SK-MEL-5 (cell line): ENCODE results near the gene UBTD1. TPM values are rescaled to one million over a fixed set of nuclear protein-coding genes. Genes with fewer than 3 reads are reported as not detected.
"Not testable (repeated sequence)": the region's sequence is repeated elsewhere in the genome, so short reads cannot be mapped to it uniquely, and the experiment has no call there.

ENCODE experiments used
- DNase-seq: peaks from one replicate; pipeline ENCODE4 v3.0.0-alpha.2; 2016; ENCODE audit warnings: low read depth, low spot score
- in situ Hi-C: cut with HindIII; loops from 2 replicates; pipeline ENCODE4 v1.10.0; 2016; ENCODE audit warnings: low sequenced_read_pairs, high pct_unique_total_duplicates, low pct_unique_long_range_greater_than_20kb
- total RNA-seq: library from RNA; depleted of rRNA; stranded (reverse); fragments of >200 nt; shearing (Covaris generic); gene quantifications from 2 replicates; pipeline ENCODE4 v1.2.3, GENCODE V29; 2014

The UBTD1 gene
- total RNA-seq, 1 experiment from 2014 or later: 12.7 TPM

GRCh38 chr10:97566336-97566996 lies 67.7 kb downstream of the UBTD1 start:
- no peak for DNase-seq
- in situ Hi-C loops: no loop called here

GRCh38 chr10:97567891-97568290 lies 69.2 kb downstream of the UBTD1 start:
- in situ Hi-C loops: no loop called here
- no peak for DNase-seq

GRCh38 chr10:97570146-97570788 lies 71.5 kb downstream of the UBTD1 start:
- in situ Hi-C loops: no loop called here
- DNase-seq: no peak

GRCh38 chr10:97570789-97571471 lies 72.2 kb downstream of the UBTD1 start:
- no peak for DNase-seq
- in situ Hi-C loops: no loop called here

GRCh38 chr10:97571622-97572021 lies 72.9 kb downstream of the UBTD1 start:
- DNase-seq: no peak
- in situ Hi-C loops: no loop called here

- DNase-seq: peak; percentile 76
- in situ Hi-C loops: no loop called here
Observed at GRCh38 chr10:97572214-97572989, 73.7 kb downstream of the UBTD1 start, which contains the start of gene ANKRD2. Gene ANKRD2 (plus strand): TSS chr10:97572779. CDS start chr10:97572789, 10 bp downstream.

- in situ Hi-C loops: no loop called here
- DNase-seq: no peak
Observed at GRCh38 chr10:97573021-97573420, 74.3 kb downstream of the UBTD1 start.

- no peak for DNase-seq
- in situ Hi-C loops: no loop called here
Observed at GRCh38 chr10:97573672-97574071, 74.9 kb downstream of the UBTD1 start.

- in situ Hi-C loops: no loop called here
- peak; percentile 78 for DNase-seq
Observed at GRCh38 chr10:97574374-97575126, 75.8 kb downstream of the UBTD1 start.

GRCh38 chr10:97575127-97575668 lies 76.5 kb downstream of the UBTD1 start:
- no peak for DNase-seq

GRCh38 chr10:97576487-97576886 lies 77.8 kb downstream of the UBTD1 start:
- DNase-seq, in situ Hi-C loops: not testable (repeated sequence)

More at GRCh38 chr10:97575127-97575668, 76.5 kb downstream of the UBTD1 start:
- in situ Hi-C loops: no loop called here

GRCh38 chr10:97577701-97578100 lies 79.0 kb downstream of the UBTD1 start:
- in situ Hi-C loops: no loop called here
- no peak for DNase-seq

GRCh38 chr10:97578171-97578844 lies 79.6 kb downstream of the UBTD1 start:
- in situ Hi-C loops: no loop called here
- no peak for DNase-seq

GRCh38 chr10:97580421-97581367 lies 82.0 kb downstream of the UBTD1 start:
- DNase-seq: no peak
- in situ Hi-C loops: no loop called here

GRCh38 chr10:97582169-97582568 lies 83.4 kb downstream of the UBTD1 start:
- DNase-seq: no peak
- in situ Hi-C loops: no loop called here

GRCh38 chr10:97583476-97583875 lies 84.8 kb downstream of the UBTD1 start:
- DNase-seq: no peak
- in situ Hi-C loops: no loop called here
